NCI-H2029 treated with DMSO at 0.1 percent for 48 hours (cell line): ENCODE results near the gene UNCX.
"Not testable (repeated sequence)": the region's sequence is repeated elsewhere in the genome, so short reads cannot be mapped to it uniquely, and the experiment has no call there.

Source experiments
- DNase-seq: peaks from one replicate; lab custom pipeline; 2025; lab: John Stamatoyannopoulos, UW

UNCX gene

DNA sequence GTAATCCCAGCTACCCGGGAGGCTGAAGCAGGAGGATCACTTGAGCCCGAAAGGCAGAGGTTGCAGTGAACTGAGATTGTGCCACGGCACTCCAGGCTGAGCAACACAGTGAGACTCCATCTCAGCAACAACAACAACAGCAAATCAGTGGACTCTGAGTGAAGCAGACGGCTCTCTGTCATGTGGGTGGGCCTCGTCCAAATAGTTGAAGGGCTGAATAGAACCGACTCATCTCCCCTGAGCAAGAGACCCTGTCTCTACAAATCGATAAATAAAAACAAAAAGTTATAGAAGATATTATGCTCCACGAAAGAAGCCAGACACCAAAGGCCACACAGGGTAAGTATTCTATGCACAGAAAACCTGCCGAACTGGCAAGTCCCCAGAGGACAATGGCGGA is 45.9 kb downstream of the UNCX start:
- no peak for DNase-seq

DNA sequence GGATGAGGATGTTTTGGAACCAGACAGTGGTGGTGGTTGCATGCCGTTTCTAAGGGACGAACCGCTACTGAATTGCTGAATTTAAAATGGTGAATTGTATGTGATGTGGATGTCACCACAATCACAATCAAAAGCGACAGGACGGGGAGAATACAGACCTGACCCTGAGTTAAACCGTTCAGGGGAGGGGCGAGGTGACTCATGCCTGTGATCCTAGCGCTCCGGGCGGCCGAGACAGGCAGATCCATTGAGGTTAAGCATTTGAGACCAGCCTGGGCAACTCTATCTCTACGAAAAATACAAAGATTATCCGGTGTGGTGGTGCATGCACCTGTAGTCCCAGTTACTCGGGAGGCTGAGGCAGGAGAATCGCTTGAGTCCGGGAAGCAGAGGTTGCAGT is 46.4 kb downstream of the UNCX start:
- DNase-seq = no peak

DNA sequence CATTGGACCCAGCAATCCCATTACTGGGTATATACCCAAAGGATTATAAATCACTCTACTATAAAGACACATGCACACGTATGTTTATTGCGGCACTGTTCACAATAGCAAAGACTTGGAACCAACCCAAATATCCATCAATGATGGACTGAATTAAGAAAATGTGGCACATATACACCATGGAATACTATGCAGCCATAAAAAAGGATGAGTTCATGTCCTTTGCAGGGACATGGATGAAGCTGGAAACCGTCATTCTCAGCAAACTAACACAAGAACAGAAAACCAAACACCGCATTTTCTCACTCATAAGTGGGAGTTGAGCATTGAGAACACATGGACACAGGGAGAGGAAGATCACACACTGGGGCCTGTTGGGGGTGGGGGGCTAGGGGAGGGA is 47.2 kb downstream of the UNCX start:
- not testable (repeated sequence) for DNase-seq

DNA sequence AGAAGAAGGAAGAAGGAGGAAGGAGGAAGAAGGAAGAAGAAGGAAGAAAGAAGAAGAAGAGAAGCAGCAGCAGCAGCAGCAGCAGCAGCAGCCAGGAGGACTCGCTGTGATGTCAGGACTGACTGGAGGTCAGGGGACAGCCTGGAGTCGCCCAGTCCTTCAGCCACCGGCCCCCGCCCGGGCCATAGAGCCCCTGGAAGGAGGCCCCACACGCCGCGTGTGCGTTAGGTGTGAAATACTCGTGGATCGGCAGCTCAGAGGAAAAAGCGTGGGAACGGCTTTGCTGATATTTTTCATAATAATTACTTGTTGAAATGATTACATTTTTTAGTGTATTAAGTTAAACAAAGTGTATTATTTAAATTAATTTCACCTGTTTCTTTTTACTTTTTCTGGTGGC is 48.4 kb downstream of the UNCX start:
- DNase-seq = no peak

DNA sequence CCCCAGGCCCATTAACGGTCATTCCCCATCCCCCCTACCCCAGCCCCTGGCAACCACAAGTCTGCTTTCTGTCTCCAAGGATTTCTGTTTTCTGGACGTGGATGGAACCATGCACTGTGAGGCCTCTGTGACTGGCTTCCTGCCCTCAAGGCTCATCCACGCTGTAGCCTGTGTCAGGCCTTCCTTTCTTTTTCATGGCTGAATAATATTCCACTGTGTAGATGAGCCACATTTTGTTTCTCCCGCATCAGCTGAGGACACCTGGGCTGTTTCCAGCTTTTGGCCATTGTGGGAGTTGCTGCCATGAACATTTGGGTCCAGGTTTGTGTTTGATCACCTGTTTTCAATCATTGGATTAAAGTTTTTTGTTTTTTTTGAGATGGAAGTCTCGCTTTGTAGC is 50.0 kb downstream of the UNCX start:
- DNase-seq = no peak

DNA sequence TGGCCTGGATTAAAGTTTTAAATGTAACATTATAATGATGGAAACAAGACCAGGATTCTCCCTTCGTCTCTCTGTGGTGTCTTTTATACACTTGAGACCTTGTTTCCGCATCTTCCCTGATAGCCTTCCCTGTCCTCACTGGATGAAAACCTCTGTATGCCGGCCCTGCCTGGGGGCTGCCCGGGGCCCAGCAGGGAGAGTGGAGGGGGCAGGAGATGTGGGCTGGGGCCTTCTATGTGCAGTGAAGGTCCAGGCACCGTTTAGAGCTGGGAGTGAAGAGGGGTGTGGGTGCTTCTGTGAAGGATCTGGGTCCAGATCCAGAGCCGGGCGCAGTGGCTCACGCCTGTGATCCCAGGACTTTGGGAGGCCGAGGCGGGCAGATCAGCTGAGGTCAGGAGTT is 50.7 kb downstream of the UNCX start:
- no peak for DNase-seq

DNA sequence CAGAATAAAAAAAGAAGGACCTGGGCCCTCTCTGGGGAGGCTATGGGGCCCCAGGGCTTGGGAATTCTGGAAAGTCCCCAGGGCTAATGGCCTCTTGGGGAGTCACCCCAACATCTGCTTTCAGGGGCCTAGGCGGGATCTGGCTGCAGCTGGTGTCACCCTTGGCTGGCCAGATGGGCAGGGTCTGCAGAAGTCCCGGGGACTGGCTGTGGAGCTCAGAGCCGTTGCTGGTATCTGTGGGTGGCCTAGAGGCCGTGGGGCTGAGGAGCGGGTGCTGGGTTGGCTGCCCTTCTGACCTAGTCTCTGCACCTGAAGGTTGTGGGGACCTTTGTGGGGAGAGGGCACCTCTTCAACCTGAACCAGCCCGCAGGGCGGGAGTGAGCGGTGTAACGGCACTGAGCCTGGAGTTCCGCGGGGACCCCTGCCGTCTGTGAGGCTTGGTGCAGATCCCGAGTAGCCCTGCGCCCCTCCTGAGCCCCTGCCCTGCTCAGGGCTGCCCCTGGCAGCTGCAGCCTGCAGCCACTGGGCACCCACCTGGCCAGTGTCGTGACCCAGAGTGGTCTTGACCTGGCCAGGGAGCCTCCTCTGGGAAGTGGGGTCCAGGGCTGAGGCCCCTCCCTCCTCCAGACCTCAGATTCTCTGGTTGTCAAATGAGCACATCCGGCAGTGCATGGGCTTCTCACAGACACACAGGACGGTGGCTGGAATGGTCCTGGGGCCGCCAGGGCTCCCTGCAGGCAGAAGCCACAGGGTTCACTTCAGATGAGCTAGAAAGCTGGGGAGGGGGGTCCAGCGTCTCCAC is 51.5 kb downstream of the UNCX start:
- DNase-seq = no peak

DNA sequence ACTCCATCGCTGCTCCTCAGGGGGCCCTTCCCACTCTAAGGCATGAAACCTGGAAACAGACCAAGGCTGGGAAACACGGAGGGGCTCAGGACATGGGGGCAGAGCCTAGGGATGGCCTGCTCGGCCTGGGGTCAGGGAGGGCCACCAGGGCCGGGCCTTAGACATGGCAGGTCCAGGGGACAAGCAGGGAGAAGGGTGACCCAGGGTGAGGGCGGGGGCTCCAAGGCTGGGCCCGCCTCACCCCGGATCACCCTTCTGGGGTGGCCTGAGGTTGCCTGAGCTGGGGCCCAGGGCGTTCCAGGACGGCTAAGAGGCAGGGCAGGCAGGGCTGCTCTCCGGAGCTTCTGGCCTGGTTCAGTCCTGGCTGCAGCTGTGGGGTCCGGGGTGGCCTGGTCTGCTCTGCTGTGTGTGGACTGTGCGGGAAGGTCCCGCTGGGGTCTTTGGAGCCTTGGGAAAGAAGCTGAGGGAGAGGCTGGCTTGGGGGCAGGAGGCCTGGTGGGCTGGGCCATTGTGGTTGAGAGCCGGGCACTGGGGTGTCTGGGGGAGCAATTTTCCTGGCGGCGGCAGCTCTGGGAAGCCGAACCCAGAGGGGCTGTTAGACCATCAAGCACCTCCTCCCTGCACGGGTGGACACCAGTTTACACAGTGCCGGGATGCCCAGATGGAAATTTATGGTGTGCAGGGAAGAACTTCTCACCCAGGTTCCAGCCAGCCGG is 52.2 kb downstream of the UNCX start:
- no peak for DNase-seq

DNA sequence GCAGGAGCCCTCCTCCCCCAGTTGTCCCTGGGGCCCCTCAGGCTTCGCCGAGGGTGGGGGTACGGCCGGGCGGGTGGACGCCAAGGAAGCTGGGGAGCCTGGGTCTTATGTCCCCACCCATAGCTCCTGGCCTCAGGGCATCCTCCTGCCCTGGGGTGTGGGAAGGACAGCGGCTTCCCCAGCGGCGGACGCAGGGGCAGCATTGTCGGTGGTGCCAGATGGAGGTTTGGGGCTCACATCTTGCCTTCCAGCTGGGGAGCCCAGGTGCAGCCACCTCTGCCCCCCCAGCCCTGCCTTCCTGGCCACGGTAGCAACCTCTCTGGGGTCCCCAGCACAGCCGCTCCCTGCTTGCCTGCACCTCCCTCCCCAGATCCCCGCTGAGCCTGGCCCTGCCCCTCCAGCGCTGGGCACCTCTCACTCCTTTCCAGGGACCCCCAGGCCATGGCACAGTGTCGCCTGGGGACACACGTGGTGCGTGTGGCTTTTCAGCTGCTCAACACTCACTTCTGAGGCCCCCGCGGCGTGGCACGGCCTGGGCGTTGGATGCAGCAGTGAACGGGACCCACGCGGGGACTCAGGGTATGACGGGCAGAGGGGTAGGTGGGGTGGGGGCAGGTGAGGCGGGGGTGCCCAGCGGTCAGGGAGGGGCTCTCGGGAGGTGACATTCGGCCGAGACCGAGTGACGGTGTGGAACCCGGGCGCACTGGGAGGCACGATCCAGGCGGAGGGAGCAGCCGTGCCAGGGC is 53.1 kb downstream of the UNCX start:
- DNase-seq = no peak
